Activated CD4-positive, CD25-positive, alpha-beta regulatory T cell treated with anti-CD3 and anti-CD28 coated beads, Interleukin-2, amount 50 U/mL, for 24 hours (primary cell): ENCODE measurements around the gene NR1I3.
A peak's percentile ranks its signal among the peaks of the same experiment; 100 is the strongest.
"Not testable (repeated sequence)": the region's sequence is repeated elsewhere in the genome, so short reads cannot be mapped to it uniquely, and the experiment has no call there.

Experiments used
- ATAC-seq, 2 donors: fragments of 150-1000 bp; cut with Tn5 transposase; one replicate each; pipeline ENCODE4 v1.10.0; 2021; ENCODE audit warnings: mild to moderate bottlenecking in 1 of 2, moderate library complexity in 1 of 2

NR1I3 gene

DNA sequence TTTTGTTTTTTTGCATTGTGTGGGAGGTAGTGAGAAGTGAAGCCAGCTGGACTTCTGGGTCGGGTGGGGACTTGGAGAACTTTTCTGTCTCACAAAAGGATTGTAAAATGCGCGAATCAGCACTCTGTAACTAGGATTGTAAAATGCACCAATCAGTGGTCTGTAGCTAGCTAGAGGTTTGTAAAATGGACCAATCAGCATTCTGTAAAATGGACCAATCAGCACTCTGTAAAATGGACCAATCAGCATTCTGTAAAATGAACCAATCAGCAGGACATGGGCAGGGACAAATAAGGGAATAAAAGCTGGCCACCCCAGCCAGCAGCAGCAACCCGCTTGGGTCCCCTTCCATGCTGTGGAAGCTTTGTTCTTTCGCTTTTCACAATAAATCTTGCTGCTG is 12.1 kb upstream of the NR1I3 start:
- ATAC-seq: not testable (repeated sequence)

DNA sequence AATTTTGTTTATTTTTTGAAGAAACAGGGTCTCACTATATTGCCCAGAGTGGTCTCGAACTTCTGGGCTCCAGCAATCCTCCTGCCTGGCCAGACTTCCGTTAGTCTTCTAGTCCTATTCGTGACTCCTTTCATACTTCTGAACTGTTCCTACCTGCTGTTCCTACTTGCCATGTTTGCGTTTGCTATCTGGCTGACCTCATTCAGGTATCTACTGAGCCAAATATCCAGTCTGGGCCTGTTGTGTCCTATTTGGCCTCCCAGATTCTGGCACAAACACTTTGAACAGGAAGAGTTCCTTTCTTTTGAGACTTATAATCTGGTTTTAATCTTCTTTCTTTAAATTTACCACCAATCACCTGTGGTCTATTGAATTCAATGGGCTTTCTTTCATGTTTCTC is 6.9 kb upstream of the NR1I3 start:
- ATAC-seq: no peak

DNA sequence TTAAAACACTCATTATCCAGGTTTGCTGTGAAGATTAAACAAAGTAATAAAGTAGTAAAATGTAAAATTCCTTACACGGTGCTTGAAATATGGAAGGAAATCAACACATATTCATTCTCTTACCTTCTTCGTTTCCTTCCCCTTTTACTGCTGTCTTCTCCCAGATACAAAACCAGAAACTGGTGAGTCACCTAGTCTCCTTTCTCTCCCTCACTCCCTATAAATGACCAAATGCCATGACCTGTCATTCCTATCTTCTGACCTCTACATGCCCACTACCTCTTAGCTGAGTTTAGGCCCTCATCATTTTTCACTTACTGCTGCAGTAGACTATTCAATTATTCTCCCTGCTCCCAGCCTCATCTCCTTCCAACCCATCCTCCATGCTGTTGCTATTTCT is 4.3 kb upstream of the NR1I3 start:
- no peak for ATAC-seq

DNA sequence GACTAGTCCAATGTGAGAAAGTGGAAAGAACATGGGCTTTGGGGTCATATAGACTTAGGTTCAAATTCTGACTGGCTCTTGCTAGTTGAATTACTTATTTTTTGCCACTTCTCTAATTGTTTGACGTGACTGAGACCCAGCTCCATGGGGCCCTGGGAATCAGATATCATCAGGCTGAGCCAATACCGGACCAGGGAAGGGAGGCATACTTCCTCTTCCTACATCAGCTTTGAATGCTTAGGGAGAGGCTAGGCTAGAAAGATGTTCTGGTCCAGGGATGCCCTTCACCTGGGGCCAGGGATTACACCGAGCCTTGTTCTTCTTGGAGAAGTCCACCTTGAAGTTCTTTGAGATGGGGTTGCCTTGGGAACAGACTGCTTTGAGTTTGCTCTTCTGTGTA is 3.7 kb upstream of the NR1I3 start:
- no peak for ATAC-seq

DNA sequence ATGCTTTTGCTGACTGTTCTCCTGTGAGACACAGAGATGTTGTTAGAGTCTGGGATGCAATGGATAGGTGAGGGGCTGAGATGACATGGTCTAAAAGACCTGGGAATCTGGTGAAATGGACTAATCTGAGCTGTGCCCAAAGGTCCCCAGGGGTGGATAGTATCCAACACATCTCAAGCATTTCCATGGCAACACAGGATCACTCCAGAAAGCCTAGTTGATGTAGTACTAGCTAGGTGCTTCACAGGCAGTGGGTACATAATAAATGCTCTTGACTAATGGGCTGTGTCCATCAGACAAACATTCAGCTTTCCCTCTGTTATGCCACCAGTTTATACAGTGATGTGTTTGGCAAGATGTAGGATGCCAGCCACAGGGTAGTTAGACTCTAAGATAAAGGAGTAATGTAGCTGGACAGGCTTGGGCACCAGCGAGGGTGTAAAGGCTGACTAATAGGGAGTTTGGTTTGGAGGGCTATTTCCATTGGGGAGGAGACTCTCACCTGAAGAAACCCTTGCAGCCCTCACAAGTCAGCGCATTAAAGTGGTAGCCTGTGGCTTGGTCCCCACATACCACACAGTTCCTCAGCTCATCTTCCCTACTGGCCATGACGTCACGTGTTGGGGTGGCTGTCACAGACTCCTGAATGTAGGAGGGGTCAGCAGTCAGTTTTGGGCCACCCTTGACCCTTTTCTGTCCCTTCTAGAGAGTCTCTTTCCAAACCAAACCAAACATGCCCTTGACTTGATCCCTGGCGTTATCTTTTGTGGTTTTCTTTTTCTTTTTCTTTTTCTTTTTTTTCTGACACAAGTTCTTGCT is 1.8 kb downstream of the NR1I3 start:
- ATAC-seq: no peak

DNA sequence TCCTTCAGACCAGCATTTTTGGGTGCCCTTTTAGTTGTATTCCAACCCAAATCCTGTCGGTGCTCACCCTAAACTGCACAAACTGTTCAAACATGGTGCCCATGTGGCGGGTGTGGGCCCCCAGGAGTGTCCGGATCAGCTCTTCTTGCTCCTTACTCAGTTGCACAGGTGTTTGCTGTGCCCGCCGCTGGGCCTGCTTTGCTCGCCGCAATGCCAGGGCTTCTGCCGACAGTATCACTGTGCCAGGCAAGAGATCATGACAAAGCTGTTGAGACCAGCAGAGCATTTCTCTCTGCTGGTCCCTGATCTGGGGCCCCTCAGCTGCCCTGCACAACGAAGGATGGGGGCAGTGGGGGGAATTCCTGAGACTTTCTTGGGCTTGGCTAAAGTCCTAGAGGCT is 4.9 kb downstream of the NR1I3 start:
- ATAC-seq: no peak

DNA sequence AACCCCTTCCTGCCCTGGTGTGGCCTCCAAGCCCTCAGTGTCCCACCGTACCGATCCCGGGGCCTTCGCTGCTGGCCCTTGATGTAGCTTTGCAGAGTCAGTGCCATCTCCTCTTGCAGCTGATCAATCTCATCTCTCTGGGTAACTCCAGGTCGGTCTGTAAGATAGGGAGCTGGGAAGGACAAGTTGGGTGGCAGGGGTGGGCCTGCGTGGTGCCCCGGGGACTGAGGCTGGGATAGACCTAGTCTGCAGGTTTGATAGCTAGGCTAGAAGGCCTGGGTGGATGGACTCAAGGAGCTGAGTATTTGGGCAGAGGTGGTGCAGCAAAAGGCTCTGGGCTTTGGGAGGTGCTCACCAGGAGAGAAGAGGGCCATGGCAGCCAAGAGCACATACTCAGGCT is 7.2 kb downstream of the NR1I3 start:
- ATAC-seq: no peak

DNA sequence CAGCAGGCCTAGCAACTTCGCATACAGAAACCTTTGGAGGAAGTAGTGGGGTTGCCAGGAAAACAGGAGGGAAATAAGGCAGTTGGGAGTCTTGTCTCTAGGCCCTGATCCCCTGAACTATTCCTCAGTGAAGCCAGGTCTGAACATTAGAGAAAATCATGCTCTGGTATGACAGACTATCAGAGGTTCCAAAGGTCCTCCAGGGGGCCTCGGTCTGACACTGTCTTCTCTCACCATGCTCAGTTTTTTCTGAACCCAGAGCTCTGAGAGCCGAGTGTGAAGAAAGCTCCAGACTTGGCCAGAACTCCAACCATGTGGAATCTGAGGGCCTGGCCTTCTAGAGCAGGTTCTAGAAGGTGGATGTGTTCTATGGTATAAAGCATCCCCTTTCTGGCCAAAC is 8.1 kb downstream of the NR1I3 start:
- no peak for ATAC-seq

DNA sequence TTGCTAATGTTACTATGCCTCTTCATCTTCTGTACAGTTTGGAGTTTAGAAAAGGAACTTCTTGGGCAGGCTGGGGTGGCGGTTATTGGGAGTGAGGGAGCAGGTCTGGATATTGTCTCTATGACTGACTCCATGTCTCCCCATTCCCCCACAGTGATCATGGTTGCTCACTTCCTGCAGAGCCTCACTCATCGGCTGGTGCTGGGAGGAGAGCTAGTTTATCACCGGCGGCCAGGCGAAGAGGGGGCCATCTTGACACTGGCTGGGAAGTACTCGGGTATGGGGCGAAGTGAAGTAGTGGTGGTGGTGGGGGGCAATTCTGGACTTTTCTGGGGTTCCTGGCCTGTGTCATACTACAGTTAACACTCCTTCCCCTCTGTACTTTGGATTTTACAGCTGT is 10.0 kb downstream of the NR1I3 start:
- no peak for ATAC-seq

DNA sequence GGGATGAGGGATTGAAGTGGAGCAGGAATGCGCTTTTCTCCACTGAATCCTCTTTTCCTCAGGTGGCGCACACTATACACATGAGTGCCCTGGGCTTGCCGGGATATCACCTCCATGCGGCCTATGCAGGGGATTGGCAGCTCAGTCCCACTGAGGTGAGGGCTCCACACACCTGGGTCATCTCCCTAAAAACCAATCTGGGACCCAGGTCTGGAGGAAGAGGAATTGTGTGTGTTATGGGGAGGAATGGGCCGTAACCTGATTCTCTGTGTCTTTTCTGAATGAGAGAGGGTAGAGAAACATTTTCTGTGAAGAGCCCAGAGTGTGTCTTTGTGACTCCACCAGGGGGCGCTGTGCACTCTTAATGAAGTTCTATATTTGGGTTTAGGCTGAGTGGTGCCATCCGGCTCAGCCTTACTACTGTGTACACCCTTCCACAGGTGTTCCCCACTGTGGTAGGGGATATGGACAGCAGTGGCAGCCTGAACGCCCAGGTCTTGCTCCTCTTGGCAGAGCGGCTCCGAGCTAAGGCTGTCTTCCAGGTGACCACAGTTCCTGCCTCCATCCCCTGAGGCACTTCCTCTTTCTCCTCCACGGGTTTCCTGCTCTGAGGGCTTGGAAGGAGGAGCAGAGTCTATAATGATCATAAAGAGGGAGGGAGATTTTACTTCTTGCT is 10.7 kb downstream of the NR1I3 start:
- ATAC-seq: peak; percentile 29 to 39

DNA sequence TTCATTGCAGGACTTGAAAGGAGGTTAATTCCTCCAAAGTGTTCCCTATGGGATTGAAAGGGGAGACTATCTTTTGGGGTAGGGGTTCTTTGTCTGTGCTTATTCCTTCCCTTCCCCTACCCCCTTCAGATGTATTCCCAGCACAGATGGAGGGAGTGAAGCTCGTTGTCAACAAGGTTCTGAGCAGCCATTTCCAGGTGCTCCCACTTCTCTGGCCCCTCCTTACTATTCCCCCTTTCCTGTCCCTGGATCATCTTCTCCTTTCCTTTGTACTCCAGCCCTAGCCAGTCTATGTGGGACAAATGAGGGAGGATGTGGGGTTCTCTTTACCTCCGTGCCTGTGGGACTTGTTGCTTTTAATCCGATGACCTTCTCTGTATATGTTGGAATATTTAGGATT is 11.2 kb downstream of the NR1I3 start:
- ATAC-seq: no peak

DNA sequence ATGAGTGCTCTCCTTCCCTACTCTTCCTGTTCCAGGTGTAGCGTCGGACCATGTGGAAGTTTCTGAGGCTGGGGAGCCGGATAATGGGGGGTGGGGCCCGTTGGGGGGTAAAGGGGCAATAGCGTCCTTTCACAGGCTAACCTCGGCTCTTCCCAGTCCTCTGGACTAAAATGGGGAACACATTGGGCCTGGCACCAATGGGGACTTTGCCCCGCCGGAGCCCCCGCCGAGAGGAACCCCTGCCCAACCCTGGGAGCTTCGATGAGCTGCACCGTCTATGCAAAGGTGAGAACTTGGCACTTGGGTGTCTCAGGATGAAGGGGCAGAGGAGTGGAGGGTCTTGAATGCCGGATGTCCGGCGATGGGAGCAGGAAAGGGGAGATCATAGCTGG is 11.7 kb downstream of the NR1I3 start:
- no peak for ATAC-seq

DNA sequence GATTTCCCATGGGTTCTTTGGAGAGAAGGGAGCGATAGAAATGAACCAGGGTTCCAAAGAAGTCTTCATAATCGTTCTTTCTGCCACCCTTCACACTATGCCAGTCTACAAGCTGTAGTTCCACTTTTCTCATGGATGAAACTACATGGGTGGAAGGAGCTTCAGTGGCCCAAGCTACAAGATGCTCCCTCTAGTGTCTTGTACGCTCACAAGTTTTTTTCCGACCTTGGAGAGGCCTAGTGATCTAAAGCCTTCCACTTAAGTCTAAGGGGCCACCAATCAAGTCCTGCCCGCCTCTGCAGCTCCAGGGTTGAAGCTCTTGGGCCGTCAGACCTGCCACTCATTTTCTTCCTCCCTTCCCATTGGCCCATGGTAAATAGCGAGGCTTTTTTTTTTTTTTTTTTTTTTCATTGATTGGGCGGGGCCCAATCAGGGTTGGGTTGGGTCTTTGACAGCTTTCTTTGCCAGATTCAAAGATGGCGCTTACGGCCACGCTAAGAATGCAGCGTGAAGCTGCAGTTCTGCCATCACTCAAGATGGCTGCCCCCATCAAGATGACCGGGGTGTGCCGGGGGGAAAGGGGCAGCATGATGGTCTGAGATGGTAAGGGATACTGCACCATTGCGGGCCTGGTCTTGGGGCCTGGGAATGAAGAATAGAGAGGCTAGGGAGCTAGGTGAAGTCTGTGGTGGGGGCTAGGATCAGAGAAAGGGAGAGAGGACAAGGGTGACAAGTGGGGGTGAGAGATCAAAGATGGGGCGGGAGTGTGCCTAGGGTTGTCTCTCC is 12.3 kb downstream of the NR1I3 start, which contains the start of gene TOMM40L:
TSS of gene TOMM40L (plus strand) at position 527 of the 786 bp plus-strand sequence. CDS start 430 bp downstream, outside the sequence.
- peak; percentile 98 to 99 for ATAC-seq

DNA sequence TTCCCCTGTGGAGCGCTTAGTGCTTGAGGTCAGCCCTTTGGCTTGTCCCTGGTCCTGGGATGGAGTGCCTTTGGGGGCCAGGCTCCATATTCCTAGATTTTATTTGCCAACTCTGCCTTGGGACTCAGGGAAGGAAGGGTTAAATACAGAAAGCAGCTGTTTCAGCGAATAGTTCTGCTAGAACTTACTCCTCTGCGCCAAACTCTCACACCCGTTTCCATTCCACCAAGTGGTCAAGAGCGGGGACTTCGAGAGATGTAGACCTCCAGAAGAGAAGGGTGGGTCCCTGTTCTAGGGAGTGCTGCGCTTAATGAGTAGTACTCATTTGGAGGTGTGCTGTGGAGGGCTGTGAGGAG is 12.8 kb downstream of the NR1I3 start:
- no peak for ATAC-seq

DNA sequence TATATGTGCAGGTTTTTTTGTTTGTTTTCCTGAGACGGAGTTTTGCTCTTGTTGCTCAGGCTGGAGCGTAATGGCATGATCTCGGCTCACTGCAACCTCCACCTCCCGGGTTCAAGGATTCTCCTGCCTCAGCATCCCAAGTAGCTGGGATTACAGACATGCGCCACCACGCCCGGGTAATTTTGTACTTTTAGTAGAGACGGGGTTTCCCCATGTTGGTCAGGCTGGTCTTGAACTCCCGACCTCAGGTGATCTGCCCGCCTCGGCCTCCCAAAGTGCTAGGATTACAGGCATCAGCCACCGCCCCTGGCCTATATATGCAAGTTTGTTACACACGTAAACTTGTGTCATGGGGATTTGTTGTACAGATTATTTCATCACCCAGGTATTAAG is 13.3 kb downstream of the NR1I3 start:
- not testable (repeated sequence) for ATAC-seq

DNA sequence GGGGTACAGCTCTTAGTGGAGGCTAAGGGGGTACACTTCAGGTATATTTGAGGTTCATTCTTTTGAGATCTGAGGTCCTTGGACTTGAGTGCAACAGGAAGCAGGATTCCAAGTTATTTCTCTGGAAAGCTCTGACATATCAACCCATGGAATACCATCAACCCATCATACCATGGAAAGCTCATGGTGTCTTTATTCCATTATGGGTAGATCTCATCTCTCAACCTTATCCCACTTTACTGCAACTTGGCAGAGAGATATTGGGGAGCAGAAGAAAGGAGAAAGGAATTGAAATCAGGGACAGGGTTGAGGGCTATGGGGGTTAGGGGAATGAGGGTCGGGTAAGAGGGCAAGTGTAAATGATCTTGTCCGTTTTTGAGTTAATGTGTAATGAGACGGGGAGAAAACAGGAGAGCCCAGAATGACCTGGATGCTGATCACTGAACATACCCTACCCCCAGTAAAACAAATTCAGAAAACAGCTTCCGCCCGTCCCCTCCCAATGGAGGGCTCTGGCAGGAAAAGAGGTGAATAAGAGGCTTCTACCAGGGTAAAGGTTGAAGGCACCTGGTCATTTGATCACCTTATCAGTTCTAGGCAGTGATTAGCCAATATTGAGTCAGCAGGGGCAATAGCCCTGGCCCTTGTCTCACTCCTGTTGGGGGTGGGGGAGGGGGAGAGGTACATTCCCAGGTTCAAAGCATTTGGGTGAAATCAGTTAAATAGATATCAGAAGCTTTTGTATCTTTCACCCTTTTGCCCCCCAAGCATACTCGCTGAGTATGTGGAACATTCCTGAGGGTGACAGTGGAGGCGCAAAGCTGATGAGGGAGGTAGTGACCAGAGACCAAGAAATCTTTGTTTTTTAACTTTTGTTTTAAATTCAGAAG is 14.0 kb downstream of the NR1I3 start:
- ATAC-seq: no peak

DNA sequence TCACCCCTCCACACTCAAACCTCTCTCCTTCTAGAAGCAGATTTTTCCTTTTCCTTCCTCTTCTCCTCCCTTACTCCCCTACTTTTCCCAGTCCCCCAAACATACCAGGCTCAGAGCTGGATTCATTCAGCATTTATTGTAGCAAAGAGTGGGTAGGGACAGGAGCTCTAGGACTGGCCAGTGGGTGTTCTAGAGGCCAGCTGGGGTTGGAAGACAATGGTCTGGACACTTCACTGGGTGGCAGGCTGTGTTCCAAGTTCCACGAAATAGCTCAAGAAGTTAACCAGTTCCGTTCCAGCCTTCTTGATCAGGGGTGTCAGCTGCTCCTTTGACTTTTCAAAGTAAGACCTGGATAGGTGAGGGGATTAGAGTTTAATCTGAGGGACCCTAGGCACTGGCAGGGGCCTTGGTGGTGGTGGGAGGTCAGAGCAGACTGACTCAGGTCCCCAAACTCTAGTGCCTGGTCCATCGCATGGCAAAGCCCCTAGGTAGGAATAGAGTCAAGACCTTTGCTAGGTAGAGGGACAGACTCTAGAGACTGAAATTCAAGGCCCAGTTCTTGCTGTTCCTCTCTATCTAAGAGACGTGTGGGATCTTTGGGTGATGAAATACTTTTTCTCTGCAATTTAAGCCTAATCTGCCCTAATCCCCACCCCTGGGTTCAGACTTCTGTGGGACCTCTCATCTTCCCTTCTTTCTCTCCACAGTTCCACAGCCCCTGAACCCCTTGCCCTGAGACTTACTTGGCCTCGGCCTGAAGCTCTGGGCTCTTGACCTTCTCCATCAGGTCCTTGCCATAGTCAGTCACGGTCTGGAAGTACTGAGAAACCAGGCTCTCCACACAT is 15.6 kb downstream of the NR1I3 start:
- no peak for ATAC-seq

DNA sequence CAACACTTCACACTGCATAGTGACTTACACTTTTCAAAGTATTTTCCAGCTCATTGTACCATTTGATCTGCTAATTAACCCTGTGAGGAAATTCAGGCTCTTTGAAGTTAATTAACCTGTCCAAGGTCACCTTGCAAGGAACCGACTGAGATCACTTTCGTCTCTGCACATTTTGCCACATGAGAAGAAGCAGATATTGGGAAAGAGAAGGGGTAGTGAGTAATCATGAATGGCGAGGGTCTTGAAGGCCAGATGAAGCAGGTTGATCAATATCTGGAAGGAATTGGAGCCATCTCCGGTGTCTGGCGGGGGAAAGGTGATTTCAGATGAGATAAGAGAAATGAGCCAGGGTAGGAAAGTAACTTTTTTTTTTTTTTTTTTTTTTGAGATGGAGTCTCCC is 18.0 kb downstream of the NR1I3 start:
- ATAC-seq: no peak

DNA sequence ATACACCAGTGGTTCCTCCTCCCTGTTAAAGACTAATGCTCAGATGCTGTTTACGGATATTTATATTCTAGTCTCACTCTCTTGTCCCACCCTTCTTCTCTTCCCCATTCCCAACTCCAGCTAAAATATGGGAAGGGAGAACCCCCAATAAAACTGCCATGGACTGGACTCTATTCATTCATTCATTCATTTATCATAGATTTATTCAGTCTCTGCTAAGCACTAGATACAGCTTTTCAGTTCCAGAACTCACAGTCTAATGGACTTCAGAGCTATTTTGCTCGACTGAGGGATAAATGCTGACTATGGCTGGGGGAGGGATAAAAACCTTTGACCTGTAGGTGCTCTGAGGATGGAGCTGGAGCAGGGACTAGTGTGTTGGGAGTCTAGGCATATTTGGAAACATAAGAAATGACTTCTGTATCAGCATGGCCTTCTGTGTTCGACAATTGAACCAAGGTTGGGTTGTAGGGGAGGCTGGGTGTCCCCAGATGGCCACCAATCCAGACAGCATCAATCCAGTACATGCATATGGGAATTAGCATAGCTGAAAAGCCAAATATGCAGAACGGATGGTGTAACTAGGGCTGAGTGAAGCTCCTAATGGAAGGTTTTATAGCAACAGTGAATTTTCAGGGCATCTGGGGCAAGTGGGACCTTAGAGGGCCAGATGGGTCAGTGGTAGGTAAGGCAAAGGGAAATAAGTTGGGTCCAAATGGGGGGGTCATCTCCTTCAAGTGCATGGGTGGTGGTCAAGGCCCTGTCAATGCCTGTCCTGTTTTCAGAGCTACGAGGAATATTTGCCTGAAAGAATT is 18.7 kb downstream of the NR1I3 start:
- no peak for ATAC-seq

DNA sequence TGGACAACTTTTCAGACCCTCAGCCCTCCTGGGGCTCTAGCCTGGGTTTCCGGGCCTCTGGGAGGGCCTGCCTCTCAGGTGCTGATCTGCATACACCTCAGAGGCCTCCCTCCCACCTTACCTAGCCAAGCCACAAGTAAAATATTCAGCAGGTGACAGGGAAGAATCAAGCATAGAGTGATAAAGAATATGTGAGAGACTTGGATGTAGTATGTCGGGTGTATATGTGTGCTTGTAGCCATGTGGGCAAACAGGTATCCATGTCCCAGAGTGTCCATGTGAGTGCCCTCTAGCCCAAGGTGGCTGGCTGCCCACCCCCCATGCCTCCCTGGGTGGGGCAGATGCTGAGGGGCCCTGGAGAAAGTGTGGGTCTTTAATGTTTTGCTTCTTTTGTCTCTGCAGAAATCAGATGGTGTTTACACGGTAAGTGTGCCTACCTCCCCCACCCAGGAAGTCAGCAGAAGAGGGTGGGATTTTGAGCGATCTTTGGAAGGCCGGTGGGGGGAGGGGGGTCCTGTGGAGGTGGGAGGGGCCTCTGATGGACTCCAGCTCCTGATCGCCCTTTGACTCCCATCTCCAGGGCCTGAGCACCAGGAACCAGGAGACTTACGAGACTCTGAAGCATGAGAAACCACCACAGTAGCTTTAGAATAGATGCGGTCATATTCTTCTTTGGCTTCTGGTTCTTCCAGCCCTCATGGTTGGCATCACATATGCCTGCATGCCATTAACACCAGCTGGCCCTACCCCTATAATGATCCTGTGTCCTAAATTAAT is 19.5 kb downstream of the NR1I3 start:
- no peak for ATAC-seq
